Umbilical cord (tissue), 2 donors: Measurements from ENCODE around the gene GALNTL6. TPM values are rescaled to one million over a fixed set of nuclear protein-coding genes. Genes with fewer than 3 reads are reported as not detected.

Experiments used
- DNase-seq: peaks from one replicate; pipeline ENCODE4 v3.0.0-alpha.2; 2015; ENCODE audit warnings: low spot score
- total RNA-seq: library from RNA; depleted of rRNA; stranded (reverse); fragments of >200 nt; gene quantifications from one replicate; pipeline ENCODE4 v1.2.3, GENCODE V29; 2014; ENCODE audit warnings: low replicate concordance; ENCODE audit not compliant: insufficient read depth

The GALNTL6 gene
- total RNA-seq, 1 donor from 2014 or later: 6.5 TPM

- peak; percentile 70 for DNase-seq
Observed at GRCh38 chr4:171880136-171880535, 66.9 kb downstream of the GALNTL6 start.

- no peak for DNase-seq
Observed at GRCh38 chr4:171889681-171890080, 76.5 kb downstream of the GALNTL6 start.

GRCh38 chr4:171891038-171891437 is 77.8 kb downstream of the GALNTL6 start:
- DNase-seq: peak; percentile 7

GRCh38 chr4:171896426-171896825 is 83.2 kb downstream of the GALNTL6 start:
- no peak for DNase-seq

- no peak for DNase-seq
Observed at GRCh38 chr4:171919314-171919713, 106.1 kb downstream of the GALNTL6 start.

GRCh38 chr4:171920901-171921300 is 107.7 kb downstream of the GALNTL6 start:
- DNase-seq: no peak

- no peak for DNase-seq
Observed at GRCh38 chr4:171924746-171925376, 111.7 kb downstream of the GALNTL6 start.

- DNase-seq: no peak
Observed at GRCh38 chr4:171928336-171928735, 115.1 kb downstream of the GALNTL6 start.

GRCh38 chr4:171929477-171929876 is 116.3 kb downstream of the GALNTL6 start:
- DNase-seq: no peak

- no peak for DNase-seq
Observed at GRCh38 chr4:171929907-171930306, 116.7 kb downstream of the GALNTL6 start.

GRCh38 chr4:171932238-171932637 is 119.0 kb downstream of the GALNTL6 start:
- no peak for DNase-seq

GRCh38 chr4:171940656-171941055 is 127.5 kb downstream of the GALNTL6 start:
- DNase-seq: no peak

GRCh38 chr4:171947400-171947799 is 134.2 kb downstream of the GALNTL6 start:
- DNase-seq: no peak

GRCh38 chr4:171948038-171948437 is 134.8 kb downstream of the GALNTL6 start:
- DNase-seq: no peak

GRCh38 chr4:171954650-171955049 is 141.4 kb downstream of the GALNTL6 start:
- peak; percentile 3 for DNase-seq

- no peak for DNase-seq
Observed at GRCh38 chr4:171956678-171957077, 143.5 kb downstream of the GALNTL6 start.

- DNase-seq: no peak
Observed at GRCh38 chr4:171962110-171962509, 148.9 kb downstream of the GALNTL6 start.

- no peak for DNase-seq
Observed at GRCh38 chr4:171966356-171966755, 153.2 kb downstream of the GALNTL6 start.

- no peak for DNase-seq
Observed at GRCh38 chr4:171978216-171978615, 165.0 kb downstream of the GALNTL6 start.

- DNase-seq: no peak
Observed at GRCh38 chr4:171979461-171979860, 166.3 kb downstream of the GALNTL6 start.

GRCh38 chr4:171981185-171981584 is 168.0 kb downstream of the GALNTL6 start:
- no peak for DNase-seq

- no peak for DNase-seq
Observed at GRCh38 chr4:171983935-171984805, 171.0 kb downstream of the GALNTL6 start.

GRCh38 chr4:171985129-171985528 is 171.9 kb downstream of the GALNTL6 start:
- no peak for DNase-seq
